Adipocyte (in vitro differentiated cells): Measurements from ENCODE around the gene MAN2A2.

Source experiments
- DNase-seq: peaks from one replicate; pipeline ENCODE4 v3.0.0-alpha.2; 2015; ENCODE audit warnings: low read depth
- H3K27me3 ChIP-seq: replicated peaks from 2 replicates; pipeline ENCODE4 v1.7.0; 2013; ENCODE audit warnings: mild to moderate bottlenecking, low read length, moderate library complexity; ENCODE audit not compliant: control insufficient read depth, insufficient read depth
- H3K36me3 ChIP-seq: 2 replicates; pipeline ENCODE4 v1.7.0; 2013; ENCODE audit warnings: low read length, mild to moderate bottlenecking, moderate library complexity; ENCODE audit not compliant: control insufficient read depth, insufficient read depth, severe bottlenecking
- H3K4me1 ChIP-seq: 2 replicates; pipeline ENCODE4 v1.7.0; 2013; ENCODE audit warnings: mild to moderate bottlenecking, low read length, moderate library complexity; ENCODE audit not compliant: control insufficient read depth, insufficient read depth
- H3K4me3 ChIP-seq: 2 replicates; pipeline ENCODE4 v1.7.0; 2013; ENCODE audit warnings: mild to moderate bottlenecking, low read length, moderate library complexity
- H3K9ac ChIP-seq: 2 replicates; pipeline ENCODE4 v1.7.0; 2013; ENCODE audit warnings: mild to moderate bottlenecking, low read length, moderate library complexity
- H3K9me3 ChIP-seq: 2 replicates; pipeline ENCODE4 v1.7.0; 2013; ENCODE audit warnings: mild to moderate bottlenecking, low read length, moderate library complexity; ENCODE audit not compliant: control insufficient read depth

Gene MAN2A2

DNA sequence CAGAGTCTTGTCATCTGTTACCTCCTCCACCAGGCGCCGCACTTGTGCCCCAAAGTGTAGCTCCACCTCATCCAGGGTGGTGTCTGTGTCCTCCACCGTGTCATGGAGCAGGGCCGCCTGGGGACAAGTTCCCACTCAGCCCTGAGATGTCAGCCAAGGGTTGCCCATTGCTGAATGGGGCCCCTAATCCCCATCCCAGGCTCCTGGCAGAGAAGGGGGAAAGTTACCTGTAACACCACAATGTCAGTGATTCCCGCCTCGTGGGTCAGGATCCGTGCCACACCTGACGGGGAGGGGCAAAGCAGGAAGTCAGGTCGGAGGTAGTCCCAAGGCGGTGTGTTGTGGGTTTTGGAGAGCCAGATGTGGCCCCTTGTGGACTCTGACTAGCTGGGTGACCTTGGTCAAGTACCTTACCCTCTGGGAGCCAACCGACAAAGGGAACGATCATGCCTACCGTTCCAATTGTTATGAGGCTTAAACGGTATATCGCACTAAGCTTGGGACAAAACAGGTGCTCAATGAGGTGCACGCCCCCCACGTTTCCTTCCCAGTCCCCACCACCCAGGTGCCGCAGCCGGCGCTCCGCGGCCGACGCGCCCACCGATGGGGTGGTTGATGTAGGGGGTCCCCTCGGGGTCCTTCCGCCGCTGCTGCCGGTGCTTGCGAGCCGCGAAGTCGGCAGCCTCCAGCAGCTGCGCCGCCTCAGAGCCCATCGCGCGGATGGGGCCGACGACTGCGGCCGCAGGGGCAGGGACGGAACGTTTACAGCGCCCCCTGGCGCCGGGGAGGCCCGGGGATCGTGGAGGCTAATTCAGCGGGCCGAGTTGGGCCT lies 28.9 kb downstream of the MAN2A2 start, which contains the start of gene HDDC3:
HDDC3 (minus strand) TSS at position 722 of the 832 bp plus-strand sequence; CDS start at position 713, 9 bp downstream.
- Histone ChIP-seq H3K4me3 (peak within 1 kb of the TSS; percentile 93), H3K9me3 (no peaks in the 10 kb centered on the region), H3K9ac (peak within 1 kb of the TSS; percentile 90), H3K27me3 (no peaks in the 10 kb centered on the region), H3K4me1 (peaks cover 47% of the 10 kb centered on the region), H3K36me3 (peaks cover 9% of the 10 kb centered on the region)
- peak; percentile 97 for DNase-seq

DNA sequence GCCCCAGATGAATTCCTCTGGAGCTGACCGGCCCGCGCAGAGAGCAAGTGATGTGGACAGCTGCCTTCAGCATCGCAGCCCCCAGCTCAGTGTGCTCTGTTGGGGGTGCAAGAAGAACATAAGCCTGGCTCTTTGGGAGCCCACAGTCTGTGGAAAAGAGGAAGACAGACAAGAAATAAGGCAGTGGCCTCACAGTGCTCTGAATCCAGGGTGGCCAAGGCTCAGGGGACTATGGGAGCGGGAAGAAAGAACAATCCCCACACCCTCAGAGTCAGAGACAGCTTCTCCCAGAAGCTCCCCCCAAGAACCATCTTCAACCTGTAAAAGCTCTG lies 29.5 kb downstream of the MAN2A2 start:
- Histone ChIP-seq H3K9ac (peak overlapping the region; percentile 90), H3K4me1 (peaks cover 47% of the 10 kb centered on the region), H3K9me3 (no peaks in the 10 kb centered on the region), H3K27me3 (no peaks in the 10 kb centered on the region), H3K4me3 (peak overlapping the region; percentile 93), H3K36me3 (peaks cover 12% of the 10 kb centered on the region)
- DNase-seq: no peak

DNA sequence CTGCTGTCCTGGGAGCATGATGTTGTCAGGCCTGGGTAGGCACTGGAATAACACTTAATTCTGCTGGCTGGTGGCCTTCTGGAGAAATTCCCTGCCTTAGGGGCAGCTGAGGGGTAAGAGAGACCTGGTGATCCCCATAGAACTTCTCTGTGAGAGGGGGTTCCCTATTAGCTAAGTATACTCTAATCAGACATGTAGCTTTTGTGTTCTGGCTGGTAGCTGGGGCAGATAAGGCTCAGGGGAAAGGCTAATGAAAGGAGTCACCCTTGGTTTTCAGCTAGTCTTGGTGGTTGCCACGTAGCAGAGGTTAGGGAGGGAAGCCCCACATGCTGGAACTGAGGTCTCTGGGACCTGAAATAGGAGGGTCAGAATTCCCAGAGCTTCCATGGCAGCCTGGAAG lies 30.2 kb downstream of the MAN2A2 start:
- no peak for DNase-seq
- H3K27me3 ChIP-seq: no peaks in the 10 kb centered on the region
- no peak overlapping the region for H3K4me3 ChIP-seq
- peaks cover 46% of the 10 kb centered on the region for H3K4me1 ChIP-seq
- H3K36me3 ChIP-seq: peaks cover 12% of the 10 kb centered on the region
- no peak overlapping the region for H3K9ac ChIP-seq
- no peaks in the 10 kb centered on the region for H3K9me3 ChIP-seq

DNA sequence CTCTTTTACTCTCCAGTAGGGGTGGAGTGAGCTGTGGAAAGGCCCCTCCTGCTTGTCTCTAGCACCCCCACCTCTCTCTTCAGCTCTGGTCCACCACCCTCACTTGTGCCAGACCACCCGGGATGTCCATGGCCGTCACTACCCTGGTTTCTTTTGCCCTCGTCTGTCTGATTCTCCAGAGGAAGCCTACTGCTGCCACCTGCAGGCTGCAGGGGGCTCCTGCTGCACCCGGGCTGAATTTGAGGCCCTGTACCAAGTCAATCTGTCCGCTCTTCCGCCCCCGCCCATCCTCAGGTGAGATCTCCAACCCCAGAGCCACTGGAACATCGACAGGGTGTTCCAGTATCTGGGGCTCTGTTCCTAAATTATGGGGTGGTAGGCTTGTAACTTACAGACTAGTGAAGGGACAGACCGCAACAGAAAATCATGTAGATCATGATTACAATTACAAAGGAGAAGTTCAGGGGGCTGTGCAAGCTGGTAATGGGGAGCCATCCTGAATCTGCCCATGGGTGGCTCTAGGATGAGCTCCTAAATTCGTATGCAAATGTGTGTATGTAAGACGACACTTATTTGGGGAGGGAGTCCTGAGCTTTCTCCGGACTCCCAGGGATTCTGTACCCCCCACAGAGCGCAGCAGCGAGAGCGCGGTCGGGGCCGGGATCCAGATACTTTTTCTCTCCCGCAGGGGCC lies 31.3 kb downstream of the MAN2A2 start:
- Histone ChIP-seq H3K4me3 (peak overlapping the region; percentile 94), H3K9me3 (no peaks in the 10 kb centered on the region), H3K36me3 (peaks cover 18% of the 10 kb centered on the region), H3K4me1 (peaks cover 35% of the 10 kb centered on the region), H3K9ac (peak overlapping the region; percentile 95), H3K27me3 (no peaks in the 10 kb centered on the region)
- DNase-seq: peak; percentile 92

DNA sequence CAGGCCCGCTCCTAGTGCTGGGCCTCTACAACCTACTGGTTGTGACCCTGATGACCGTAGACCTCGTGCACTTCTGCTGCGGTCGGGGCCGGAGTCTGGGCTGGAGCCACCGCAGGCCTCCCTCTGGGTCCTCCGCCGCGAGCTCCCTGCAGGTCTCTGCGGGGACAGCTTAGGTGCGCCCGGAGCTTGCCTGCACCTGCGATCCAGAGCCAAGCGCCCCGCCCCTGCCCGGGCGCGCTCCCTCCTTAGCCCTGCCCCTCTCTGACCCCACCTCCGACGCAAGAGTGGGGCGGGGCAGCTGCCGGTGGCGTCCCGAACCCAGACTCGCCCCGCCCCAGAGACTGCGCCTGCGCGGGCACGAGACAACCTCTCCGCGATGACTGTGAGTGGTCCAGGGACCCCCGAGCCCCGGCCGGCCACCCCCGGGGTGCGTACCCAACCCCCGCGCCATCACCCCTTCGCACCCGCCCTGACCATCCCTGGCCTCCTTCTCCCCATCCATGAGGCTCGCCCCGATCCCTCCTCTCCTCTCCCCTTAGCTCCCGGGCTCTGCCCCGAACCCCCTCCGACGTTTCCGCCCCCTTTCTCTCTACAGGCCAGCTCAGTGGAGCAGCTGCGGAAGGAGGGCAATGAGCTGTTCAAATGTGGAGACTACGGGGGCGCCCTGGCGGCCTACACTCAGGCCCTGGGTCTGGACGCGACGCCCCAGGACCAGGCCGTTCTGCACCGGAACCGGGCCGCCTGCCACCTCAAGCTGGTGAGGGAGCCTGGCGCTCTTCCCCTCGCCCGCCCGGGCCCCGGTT lies 32.0 kb downstream of the MAN2A2 start, which contains the start of gene UNC45A:
UNC45A (plus strand) TSS at position 337 of the 803 bp plus-strand sequence; CDS start at position 377, 40 bp downstream.
- peak within 1 kb of the TSS; percentile 94 for H3K4me3 ChIP-seq
- no peaks in the 10 kb centered on the region for H3K9me3 ChIP-seq
- no peaks in the 10 kb centered on the region for H3K27me3 ChIP-seq
- peak within 1 kb of the TSS; percentile 95 for H3K9ac ChIP-seq
- peaks cover 34% of the 10 kb centered on the region for H3K4me1 ChIP-seq
- peaks cover 25% of the 10 kb centered on the region for H3K36me3 ChIP-seq
- peak; percentile 93 for DNase-seq

DNA sequence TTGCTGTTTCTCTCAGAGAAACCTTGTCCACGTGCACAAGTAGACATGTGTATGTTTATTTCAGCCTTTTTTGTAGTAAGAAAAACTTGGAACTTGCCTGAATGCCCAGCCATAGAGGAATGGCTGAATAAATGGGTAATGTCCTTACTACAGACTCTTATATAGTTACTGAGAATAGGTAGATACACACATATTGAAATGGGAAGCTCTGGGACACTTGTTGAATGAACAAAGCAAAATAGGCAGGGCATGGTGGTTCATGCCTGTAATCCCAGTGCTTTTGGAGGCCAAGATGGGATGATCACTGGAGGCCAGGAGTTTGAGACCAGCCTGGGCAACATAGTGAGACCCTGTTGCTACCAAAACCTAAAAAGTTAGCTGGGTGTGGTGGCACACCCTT lies 33.7 kb downstream of the MAN2A2 start:
- DNase-seq: no peak
- peaks cover 40% of the 10 kb centered on the region for H3K36me3 ChIP-seq
- no peaks in the 10 kb centered on the region for H3K9me3 ChIP-seq
- H3K4me1 ChIP-seq: peaks cover 19% of the 10 kb centered on the region
- no peak overlapping the region for H3K4me3 ChIP-seq
- H3K9ac ChIP-seq: peak overlapping the region; percentile 95
- no peaks in the 10 kb centered on the region for H3K27me3 ChIP-seq

DNA sequence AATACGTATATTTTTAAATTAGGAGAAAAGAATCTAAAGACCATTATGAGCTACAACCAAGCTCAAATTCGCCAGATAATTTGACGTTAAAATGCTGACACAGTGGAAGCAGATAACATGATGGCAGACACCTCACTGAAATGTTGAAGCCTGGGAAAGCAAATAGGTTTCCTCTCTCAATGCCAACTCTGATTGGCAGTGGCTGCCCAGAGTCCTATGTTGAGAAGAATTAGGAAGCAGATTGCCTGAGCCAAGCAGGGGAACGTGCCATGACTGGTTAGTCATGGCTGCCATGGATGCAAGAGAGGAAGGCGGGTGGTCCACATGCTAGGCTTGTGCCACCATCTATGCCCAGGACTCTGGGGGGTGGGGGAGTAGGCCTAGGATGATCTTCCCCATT lies 35.2 kb downstream of the MAN2A2 start:
- Histone ChIP-seq H3K4me1 (peaks cover 16% of the 10 kb centered on the region), H3K9me3 (no peaks in the 10 kb centered on the region), H3K4me3 (no peak overlapping the region), H3K9ac (no peak overlapping the region), H3K27me3 (no peaks in the 10 kb centered on the region), H3K36me3 (peaks cover 54% of the 10 kb centered on the region)
- DNase-seq: no peak

DNA sequence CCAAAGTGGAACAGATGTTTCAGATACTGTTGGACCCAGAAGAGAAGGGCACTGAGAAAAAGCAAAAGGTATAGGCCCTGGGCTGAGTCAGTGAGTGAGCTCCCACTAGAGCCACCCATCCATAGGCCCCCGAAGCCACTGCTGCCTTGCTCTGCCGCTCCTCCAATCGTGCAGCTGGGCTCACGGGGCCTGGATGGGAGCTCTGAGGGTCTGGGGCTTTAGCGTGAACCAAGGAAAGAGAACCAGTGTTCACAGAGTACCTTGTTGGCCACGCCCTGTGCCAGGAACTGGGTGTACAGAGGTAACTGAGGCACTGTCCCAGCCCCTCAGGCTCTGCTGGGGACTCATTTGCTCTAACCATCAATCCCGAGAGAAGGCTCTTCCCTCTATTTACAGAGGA lies 36.7 kb downstream of the MAN2A2 start:
- H3K27me3 ChIP-seq: no peaks in the 10 kb centered on the region
- no peak overlapping the region for H3K4me3 ChIP-seq
- H3K36me3 ChIP-seq: peaks cover 69% of the 10 kb centered on the region
- H3K4me1 ChIP-seq: peaks cover 12% of the 10 kb centered on the region
- no peak overlapping the region for H3K9ac ChIP-seq
- no peaks in the 10 kb centered on the region for H3K9me3 ChIP-seq
- DNase-seq: no peak

DNA sequence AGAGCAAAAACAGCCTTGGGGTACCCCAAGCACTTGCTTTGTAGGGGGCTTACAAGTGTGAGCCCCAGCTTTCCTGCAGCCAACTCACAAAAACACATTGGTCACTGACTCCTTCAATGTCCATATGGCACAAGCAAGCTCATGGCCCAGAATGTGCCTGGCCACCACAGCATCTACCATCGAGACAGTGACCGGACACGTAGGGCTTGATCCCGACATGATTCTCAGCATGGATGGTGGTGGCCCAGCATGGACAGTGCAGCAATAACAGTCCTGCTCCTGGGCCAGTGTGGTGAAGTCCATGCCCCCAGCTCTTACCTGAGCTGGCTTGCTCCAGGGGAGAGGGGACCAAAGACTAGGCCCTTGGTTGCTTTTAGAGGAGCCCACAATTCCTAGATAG lies 37.9 kb downstream of the MAN2A2 start:
- no peak for DNase-seq
- no peaks in the 10 kb centered on the region for H3K9me3 ChIP-seq
- H3K36me3 ChIP-seq: peaks cover 78% of the 10 kb centered on the region
- peaks cover 5% of the 10 kb centered on the region for H3K4me1 ChIP-seq
- no peak overlapping the region for H3K9ac ChIP-seq
- H3K4me3 ChIP-seq: no peak overlapping the region
- no peaks in the 10 kb centered on the region for H3K27me3 ChIP-seq

DNA sequence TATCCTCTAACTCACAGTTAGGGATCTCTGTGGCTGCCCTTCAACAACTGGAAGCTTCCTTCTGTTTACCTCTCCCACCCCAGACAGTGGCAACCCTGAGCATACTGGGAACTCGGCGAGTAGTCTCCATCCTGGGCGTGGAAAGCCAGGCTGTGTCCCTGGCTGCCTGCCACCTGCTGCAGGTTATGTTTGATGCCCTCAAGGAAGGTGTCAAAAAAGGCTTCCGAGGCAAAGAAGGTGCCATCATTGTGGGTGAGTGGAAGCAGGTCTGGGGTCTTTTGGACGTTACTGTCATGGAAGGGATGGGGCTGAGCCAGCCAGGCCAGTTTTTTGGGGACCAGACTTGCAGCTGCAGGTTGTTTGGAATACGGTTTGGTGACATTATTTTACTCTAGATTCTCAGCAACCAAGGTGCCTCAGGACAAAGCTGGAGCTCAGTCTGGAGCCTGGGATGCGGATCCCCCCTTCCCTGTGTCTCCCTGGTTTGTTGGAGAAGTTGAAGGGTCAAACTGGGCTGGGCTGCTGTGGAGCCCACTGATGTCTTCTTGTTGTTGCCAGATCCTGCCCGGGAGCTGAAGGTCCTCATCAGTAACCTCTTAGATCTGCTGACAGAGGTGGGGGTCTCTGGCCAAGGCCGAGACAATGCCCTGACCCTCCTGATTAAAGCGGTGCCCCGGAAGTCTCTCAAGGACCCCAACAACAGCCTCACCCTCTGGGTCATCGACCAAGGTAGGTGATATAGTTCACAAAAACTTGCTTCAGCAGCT lies 39.4 kb downstream of the MAN2A2 start:
- Histone ChIP-seq H3K4me3 (no peak overlapping the region), H3K9me3 (no peaks in the 10 kb centered on the region), H3K9ac (no peak overlapping the region), H3K27me3 (no peaks in the 10 kb centered on the region), H3K36me3 (peaks cover 81% of the 10 kb centered on the region), H3K4me1 (no peaks in the 10 kb centered on the region)
- no peak for DNase-seq
